ENCODE results near the gene CPEB3.
"Not testable (repeated sequence)": the region's sequence is repeated elsewhere in the genome, so short reads cannot be mapped to it uniquely, and the experiment has no call there.

The CPEB3 gene

DNA sequence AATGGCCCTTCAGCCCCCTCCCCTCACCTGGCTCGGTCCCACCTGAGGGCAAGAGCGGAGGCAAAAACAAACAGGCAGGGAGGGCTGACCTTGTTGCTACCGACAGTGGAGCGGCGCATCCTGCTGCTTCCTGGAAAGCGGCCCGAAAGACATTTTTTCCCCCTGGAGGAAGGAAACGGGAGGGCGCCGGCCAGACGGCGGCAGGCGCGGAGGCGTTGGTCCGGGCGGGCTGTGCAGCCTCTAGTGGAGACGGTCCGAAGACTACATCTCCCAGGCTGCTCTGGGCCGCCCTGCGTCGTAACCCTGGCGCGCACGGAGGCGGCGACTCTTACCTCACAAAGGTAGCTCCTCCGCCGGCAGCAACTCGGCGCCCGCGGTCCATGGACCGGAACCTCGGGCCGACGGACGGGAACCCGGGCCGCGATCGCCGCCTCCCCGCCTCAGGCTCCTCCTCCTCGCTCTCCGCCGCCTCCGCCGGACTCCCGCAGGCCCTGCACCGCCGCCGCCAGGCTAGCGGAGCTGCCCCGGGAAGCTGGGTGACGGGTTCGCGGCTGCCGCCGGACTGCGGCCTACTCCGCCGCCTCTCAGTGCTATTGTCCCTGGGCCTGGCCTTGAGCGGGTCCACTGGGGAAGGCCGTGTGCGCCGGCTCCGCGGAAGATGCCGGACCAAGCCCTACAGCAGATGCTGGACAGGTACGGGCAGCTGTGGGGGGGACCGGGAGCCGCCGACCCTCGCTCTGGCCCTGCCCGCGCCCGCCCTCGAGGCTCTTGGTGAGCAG, at the start of gene CPEB3, which contains the start of gene MARCHF5:
CPEB3 (minus strand) TSS at position 242 of the 779 bp plus-strand sequence. CDS start 50,728 bp downstream, outside the sequence.
MARCHF5 (plus strand) TSS at position 331 of the 779 bp plus-strand sequence; CDS start at position 659, 328 bp downstream.
- peak; percentile 86 to 88 for DNase-seq (ENCODE audit: low read depth in 2 of 2)

DNA sequence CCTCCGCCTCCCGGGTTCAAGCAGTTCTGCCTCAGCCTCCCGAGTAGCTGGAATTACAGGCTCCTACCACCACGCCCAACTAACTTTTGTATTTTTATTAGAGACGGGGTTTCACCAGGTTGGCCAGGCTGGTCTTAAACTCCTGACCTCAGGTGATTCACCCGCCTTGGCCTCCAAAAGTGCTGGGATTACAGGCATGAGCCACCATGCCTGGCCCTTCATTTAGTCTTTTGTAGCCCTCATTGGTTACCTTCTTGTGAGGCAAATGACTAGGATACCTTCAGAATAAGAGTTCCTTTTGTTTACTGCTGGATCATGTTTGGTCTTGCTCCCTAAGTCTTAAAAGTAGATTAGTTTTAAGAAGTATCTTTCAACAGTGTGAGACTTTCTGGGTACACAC, 39.0 kb upstream of the CPEB3 start:
- DNase-seq (ENCODE audit: low read depth in 2 of 2), result not testable (repeated sequence)

DNA sequence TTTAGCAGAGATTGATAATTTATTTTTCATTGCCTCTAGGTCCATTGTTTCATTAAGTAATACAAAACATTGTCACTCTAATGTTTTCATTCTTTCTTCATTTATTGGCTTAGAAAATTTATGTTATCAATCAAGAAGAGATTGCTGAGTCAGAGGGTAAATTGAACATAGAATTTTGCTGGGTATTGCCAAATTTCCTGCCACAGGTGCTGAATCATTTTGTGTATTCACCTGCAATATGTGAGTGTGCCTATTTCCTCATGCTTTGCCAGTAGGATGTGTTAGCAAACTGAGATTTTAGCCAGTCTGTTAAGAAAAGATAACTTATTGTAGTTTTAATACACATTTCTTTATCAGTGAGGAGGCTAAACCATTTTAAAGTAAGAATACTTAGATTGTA, 38.1 kb upstream of the CPEB3 start:
- no peak for DNase-seq (ENCODE audit: low read depth in 2 of 2)

DNA sequence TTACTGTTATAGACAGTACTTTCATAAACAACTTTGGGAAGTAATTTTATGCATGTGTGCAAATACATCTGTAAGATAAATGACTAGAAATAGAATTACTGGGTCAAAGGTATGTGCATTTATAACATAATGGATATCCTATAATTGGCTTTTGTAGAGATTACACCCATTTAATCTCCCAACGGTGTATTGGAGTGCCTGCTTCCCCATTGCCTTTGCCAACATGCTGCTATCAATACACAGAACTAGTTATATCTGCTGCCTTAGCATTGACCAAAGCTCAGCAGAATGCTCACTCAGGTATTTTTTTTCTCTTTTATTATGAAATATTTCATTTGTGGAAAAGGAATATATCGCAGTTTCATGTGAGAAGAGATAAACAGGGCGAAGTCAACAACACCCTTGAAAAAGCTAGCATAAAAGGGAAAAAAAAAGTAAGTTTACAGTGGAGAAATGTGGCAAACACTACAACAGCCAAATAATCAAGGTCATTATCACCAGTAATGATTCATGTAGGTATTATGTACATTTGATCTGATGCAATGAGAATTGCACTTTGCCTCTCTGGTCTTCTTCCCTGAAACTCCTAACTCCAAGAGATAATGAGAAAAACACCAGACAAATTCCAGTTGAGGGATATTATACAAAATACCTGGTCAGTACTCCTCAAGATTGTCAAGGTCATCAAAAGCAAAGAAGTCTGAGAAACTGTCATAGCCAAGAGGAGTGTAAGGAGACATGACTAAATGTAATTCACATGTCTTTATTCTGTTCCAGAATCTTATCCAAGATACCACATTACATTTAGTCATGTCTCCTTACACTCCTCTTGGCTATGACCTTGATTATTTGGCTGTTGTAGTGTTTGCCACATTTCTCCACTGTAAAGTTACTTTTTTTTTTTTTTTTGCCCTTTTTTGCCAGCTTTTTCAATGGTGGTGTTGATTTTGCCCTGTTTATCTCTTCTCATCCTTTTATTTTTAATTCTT, 36.9 kb upstream of the CPEB3 start:
- DNase-seq (ENCODE audit: low read depth in 2 of 2), result no peak

DNA sequence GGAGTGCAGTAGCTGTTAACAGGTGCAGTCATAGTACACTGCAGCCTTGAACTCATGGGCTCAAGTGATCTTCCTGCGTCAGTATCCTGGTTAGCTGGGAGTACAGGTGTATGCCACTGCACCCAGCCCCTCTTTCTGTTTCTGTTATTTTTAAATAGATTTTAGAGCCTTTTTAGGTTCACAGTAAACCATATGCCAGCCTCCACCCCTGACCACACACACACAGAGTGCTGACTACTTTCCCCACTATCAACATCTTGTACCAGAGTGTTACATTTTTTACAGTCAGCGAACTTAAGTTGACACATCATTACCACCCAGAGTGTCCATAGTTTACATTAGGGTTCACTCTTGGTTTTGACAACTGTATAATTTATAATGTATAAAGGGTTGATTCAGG, 32.2 kb upstream of the CPEB3 start:
- no peak for DNase-seq (ENCODE audit: low read depth in 2 of 2)

DNA sequence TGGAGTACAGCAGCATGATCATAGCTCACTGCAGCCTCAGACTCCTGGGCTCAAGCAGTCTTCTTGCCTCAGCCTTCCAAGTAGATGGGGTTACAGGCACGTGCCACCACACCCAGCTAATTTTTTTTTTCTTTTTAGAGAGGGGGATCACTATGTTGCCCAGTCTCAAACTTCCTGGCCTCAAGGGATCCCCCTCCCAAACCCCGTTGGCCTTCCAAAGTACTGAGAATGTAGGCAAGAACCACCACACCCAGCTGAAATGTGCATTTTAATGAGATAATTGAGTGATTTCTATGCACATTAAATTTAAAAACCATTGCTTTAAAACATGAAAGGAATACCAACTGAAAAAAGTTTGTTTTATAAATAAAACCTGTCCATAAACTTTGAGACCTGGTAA, 25.7 kb upstream of the CPEB3 start:
- DNase-seq (ENCODE audit: low read depth in 2 of 2), result no peak

DNA sequence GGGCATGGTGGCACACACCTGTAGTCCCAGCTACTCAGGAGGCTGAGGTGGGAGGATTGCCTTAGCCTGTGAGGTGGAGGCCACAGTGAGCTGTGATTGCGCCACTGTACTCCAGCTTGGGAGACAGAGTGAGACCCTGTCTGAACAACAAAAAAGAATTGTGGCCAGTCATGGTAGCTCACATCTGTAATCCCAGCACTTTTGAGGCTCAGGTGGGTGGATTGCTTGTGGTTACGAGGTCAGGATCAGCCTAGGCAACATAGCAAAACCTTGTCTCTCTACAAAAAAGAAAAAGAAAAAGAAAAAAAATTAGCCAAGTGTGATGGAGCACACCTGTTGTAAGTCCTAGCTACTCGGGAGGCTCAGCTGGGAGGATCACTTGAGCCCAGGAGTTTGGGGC, 22.9 kb upstream of the CPEB3 start:
- DNase-seq (ENCODE audit: low read depth in 2 of 2), result no peak

DNA sequence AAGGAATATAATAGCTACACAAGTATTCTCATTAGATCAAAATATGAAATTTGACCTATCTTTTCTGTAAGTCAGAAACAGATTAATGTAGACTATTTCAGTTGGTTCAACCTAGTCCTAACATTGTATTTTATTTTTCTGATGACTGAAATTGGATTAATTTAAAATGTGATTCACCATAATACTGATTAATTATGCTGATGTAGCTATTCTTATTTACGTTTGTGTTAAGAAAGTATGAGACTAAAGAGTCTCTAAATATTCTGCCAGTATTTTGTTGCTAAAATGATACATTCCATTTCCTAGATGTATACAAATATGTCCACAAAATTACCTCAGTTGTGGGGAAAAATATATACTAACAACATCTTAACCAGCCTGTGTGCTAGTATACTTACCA, 18.4 kb upstream of the CPEB3 start:
- no peak for DNase-seq (ENCODE audit: low read depth in 2 of 2)

DNA sequence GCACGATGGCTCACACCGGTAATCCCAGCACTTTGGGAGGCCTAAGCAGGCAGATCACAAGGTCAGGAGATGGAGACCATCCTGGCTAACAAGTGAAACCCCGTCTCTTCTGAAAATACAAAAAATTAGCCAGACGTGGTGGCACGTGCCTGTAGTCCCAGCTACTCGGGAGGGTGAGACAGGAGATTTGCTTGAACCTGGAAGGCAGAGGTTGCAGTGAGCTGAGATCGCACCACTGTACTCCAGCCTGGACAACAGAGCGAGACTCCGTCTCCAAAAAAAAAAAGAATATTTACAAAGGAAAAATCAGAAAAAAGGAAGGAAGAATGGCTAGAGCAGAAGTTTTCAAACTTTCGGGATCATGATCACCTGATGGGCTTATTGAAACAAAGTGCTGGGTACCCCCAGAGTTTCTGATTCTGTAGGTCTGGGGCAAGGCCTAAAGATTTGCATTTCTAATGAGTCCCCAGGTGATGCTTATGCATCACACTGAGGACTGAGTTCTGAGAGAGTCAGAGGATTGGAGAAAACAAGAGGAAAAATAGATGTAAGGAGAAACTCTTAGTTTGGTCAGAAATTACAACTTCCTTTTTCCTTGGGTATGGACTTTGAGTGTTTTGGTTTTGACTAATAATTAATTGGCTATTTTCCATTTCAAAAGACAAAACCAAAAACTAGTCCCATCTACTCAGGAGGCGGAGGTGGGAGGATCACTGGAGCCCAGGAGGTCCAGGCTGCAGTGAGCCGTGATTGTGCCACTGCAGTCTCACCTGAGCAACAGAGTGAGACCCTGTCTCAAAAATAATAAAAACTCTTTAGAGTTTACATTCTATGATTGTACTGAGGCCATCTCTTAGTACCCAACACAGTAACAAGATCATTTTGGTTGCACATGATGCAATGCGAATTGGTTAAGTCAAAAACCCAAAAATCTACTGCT, 14.5 kb upstream of the CPEB3 start:
- no peak for DNase-seq (ENCODE audit: low read depth in 2 of 2)

DNA sequence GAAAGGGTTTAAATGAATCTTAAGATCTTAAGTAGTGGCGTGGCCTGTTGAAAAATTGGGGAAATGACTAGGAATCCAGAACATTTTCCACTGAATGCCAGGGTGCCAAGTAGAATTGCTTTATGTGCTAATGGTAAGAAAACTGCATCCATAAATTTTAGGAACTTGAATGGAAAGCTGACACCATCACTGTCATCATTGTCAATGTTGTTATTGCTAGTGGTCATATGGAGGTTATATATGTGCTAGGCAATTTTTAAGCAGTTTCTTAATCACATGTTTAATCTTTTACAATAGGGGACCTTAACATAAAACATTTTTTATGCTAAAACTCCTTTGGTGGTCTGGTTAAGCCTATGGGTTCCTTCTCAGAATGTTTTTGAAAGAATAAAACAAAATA, 13.2 kb upstream of the CPEB3 start:
- no peak for DNase-seq (ENCODE audit: low read depth in 2 of 2)

DNA sequence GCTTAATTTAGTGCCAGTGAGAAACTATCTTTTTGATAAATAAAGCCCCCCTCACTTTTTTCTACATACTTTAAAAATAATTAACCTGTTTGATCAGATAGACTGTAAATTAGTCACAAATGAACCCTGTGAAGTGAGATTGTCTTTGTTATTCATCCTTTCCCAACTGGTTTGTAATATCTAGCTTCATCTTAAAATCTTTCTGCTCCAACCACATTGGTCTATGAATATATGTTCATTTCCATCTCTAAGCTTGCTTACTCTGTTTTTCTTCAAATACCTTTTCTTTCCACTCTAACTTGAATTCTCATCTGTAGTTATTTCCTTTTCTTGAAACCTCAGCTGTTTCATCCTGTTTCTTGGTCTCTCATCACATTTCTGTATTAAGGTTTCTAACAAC, 12.2 kb upstream of the CPEB3 start:
- DNase-seq (ENCODE audit: low read depth in 2 of 2), result no peak

DNA sequence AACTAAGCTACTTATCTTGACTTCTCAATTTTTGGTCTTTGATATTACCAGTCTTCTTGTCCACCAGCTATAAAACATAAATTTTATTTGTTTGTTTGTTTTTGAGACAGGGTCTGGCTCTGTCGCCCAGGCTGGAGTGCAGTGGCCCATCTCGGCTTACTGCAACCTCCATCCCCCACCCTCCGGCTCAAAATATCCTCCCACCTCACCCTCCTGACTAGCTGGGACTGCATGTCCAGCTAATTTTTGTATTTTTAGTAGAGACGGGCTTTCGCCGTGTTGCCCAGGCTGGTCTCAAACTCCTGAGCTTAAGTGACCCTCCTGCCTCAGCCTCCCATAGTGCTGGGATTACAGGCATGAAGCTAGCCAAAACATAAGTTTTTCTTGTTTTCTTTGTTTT, 7.6 kb upstream of the CPEB3 start:
- DNase-seq (ENCODE audit: low read depth in 2 of 2), result no peak

DNA sequence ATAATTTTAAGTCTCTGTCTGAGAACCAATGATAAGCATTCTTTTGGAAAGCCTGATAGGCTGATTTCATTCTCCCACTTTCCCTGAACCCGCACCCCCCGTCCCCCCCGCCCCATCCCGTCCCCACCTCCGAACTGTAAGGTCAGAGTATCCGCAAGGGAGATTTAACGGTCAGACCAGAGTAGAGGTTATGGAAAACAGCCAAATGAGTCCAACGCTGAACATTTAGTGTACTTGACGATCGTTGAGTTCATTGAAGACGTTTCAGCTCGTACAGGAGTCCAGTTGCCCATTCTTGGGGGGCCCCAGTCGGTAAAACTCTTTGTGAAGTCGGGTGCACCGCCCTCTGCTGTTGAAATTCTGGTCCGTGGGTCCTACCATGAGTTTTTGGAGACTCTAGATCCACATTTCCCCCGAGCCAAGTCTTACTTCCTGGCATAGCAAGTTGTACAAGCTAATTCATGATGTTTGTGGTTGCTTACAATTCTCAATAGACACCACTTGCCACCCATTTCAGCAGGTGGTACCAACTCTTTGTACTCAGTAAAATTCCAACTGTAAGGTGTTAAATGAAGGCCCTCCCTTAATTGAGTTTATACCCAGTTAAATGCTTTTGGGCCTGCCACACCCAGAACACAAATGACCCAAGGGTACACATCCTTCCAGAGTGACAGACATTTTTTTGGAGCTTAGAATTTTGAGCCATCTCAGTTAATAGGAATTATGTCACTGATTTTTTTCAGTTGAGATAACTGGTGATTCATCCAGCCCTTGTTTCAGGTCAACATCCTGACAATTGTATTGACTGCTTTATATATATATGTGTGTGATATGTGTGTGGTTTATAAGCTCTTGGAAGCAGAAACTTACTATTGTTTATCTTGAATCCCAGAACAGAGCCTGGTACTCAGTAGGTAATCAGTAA, 1.3 kb upstream of the CPEB3 start:
- DNase-seq (ENCODE audit: low read depth in 2 of 2), result peak in 1 of 2 experiments; percentile 7

DNA sequence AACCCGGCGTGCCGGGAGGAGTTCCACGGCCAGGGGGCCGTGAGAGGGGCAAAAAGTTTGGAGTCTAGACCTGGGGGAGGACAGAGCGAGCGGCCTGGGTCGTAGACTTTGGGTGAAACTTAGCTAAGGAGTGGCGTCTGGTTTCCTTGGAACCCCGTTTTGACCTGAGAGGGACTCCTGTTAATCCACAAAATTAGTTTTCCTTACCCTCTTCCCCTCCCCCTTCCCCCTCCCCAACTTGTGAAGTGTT, 663 bp upstream of the CPEB3 start:
- DNase-seq (ENCODE audit: low read depth in 2 of 2), result no peak

DNA sequence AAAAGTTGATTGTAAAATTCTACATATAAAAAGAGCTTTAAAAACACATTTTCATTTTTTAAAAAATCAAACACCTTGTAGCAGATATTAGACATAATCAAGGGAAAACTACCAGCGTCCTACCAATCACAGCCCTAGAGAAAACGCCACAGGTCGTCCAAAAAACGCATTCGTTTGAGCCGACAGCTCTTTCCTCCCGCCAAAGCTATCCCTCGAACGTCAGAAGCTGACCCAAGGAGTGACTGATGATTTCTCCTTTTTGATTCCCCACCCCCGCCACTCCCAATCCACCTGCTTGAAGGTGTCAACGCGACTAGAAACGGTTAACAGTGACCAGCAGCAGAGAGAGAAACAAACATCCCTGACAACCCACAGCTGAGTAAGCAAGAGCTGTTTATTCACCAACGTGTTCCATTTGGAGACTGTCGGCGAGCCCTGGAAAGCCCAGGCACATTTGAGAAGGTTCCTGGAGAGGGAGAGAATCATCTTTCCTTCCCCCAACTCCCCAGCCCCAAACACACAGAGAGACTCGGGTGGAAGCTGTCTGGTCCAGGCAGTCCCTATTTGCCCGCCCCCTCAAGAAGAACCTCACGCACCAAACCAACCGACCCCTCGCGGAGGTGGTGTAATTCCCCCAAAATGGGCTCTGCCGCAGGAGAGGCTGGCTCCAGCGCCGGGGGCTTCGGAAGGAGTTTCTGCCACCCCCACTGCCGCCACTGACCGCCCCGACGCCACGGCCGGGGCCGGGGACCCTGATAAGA, 622 bp downstream of the CPEB3 start:
- DNase-seq (ENCODE audit: low read depth in 2 of 2), result no peak

DNA sequence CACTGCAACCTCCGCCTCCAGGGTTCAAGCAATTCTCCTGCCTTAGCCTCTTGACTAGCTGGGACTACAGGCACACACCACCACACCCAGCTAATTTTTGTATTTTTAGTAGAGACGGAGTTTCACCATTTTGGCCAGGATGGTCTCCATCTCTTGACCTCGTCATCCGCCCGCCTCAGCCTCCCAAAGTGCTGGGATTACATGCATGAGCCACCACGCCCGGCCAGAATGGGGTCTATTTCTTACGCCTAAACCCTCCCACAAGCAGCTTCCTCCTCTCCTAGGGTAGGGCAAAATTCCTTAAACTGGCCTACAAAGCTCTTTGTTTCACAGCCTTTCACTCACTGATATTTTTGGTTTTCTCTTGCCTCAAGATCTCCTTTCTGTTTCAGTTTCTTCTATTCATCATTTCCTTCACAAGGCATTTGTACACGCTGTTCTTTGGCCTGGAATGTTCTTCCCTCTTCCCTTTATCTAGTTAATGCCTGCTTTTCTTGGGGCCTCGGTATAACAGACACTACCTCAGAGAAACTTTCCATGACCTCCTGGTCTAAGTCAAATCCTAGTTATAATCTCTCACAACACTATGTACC, 6.7 kb downstream of the CPEB3 start:
- DNase-seq (ENCODE audit: low read depth in 2 of 2), result no peak

DNA sequence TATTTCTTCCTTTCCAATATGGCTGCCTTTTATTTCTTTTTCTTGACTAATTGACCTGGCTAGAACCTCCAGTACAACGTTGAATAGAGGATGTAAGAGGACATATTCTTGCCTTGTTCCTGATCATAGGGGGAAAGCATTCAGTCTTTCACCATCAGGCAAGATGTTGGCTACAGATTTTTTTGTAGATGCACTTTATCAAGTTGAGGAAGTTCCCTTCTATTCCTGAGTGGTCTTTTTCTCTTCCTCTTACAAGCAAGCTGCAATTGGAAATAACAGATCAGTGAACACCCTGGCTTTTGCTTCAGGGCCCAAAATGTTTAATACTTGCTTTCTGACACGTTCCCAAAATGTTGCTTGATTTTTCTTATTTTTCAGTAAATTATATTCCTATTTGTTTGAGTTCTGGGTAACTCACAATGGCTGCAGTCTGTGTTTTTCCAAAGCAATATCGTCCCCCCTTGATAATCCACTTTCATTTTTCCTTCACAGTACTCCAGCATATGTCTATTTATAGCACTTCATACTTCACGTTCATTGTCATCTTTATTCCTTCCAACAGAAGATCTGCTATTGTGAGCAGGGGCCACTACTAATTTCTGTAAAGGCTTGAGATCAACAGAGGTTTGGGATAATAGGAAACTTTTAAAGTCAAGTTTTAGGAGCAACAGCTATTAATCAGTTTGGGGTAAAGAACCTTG, 11.7 kb downstream of the CPEB3 start:
- no peak for DNase-seq (ENCODE audit: low read depth in 2 of 2)

DNA sequence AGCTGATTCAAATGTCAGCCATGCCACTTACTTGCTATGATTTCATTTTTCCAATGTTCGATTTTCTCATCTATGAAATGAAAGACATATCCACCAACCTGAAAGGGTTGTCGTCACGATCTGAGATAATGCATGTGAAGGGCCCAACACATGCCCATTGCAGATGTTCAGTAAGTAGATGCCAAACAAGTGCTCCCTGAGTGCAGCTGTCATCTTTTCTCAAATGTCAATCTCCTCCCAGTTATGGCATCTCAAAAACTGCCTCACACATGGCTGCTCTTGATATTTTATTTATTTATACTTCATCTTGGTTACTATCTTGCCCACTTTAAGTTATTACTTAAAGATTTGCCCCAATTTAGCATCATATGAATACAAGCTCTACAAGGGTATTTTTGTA, 16.8 kb downstream of the CPEB3 start:
- DNase-seq (ENCODE audit: low read depth in 2 of 2), result no peak

DNA sequence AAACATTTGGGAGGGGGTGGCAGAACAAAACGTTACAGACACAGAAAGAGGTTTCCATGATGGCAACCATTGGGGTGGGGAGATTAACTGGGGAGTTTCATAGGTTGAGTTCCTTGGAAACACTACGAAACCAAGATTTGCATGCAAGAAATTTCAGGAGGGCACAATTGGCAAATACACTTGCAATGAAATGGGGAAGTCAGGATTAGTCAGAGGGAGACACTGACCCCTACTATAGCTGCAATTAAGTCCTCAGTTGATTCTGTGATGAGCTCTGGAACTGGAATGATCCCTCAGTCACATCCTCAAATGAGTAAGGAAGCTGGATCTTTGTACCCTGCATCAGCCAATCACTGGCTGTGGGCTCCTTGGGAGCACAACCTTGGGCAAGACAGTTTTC, 22.1 kb downstream of the CPEB3 start:
- no peak for DNase-seq (ENCODE audit: low read depth in 2 of 2)

Measured in fibroblast of skin of left biceps (primary cell).